ENCODE data around the gene UBAC2.

The UBAC2 gene

DNA sequence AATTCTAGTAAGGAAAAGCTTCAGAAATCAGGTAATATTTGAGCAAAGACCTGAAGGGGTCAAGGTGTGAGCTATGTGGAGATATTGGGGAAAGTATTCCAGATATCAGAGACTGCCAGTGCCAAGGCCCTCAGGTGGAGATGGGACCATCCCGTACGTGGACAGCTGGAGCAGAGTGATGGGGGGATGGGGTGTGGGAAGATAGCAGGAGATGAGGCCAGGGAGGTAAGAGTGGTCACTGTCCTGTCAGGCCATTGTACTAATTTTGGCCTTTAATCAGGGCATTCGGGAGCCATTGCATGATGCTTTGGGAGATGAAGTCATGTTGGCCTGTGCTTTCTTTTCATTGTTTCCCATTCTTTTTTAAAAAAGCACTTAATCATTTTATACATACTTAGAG, 70.6 kb downstream of the UBAC2 start:
- no peak for DNase-seq (ENCODE audit: low spot score)

DNA sequence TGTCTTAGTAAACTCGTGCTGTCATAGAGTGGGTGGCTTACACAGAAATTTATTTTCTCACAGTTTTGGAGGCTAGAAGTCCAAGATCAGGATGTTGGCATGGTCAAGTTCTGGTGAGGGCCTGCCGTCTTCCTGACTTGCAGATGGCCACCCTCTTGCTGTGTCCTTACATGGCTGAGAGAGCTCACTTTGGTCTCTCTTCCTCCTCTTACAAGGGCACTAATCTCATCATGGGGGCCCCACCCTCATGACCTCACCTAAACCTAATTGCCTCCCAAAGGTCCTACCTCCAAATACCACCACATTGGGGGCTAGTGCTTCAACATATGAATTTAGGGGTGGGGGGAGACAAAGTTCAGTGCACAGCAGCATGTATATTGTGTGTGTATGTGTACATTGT, 71.8 kb downstream of the UBAC2 start:
- DNase-seq (ENCODE audit: low spot score) = no peak

DNA sequence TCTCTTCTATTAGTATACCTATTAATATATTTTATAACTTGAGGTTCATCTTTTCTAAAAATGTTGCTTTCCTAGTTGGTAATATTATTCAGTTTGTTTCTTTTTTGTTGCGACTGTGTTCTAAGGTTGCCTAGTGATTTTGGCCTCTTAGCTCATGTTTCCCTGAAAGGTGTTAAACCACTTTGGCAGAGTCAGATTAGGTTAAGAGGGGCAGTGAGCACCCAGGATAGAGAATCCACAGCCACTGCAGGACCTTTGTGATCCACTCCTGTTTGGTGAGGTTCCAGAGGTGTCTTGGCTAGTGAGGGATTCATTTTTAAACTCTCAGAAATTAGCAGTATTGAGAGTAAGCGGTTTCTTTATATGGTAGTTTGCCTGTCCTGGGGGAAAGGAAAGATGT, 72.5 kb downstream of the UBAC2 start:
- DNase-seq (ENCODE audit: low spot score) = no peak

DNA sequence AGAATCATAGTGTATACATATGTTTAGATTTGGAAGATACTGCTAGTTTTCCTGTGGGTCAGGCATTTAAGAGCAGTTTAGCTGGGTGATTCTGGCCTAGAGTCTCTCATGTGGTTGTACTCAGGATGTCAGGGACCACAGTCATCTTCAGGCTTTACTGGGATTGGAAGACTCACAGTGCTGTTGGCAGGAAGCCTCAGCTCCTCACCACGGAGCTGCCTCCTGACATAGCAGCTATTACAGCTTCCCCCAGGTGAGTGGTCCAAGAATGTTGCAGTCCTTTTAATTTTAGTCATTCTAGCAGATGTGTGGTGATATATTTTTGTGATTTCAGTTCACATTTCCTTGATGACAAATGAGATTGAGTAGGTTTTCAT, 74.4 kb downstream of the UBAC2 start:
- DNase-seq (ENCODE audit: low spot score) = peak; percentile 55

DNA sequence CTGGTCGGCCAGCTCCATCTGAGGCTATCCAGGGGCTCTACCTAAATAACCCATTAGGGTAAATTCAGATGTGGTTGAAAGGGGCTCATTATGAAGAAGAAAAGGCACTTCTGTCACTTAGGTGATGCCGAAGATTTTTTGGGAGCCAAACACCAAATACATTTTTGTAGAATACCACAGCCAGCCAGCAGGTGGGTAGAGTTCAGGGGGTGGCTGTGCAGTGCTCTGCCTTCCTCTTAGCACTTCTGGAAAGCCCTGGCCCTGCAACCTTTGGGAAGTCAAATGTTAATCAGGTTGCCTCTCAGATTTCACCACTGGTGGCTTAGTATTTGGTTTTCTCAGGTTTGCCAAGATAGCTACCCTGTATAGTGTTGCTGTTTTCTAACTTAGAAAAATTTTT, 76.1 kb downstream of the UBAC2 start:
- no peak for DNase-seq (ENCODE audit: low spot score)

DNA sequence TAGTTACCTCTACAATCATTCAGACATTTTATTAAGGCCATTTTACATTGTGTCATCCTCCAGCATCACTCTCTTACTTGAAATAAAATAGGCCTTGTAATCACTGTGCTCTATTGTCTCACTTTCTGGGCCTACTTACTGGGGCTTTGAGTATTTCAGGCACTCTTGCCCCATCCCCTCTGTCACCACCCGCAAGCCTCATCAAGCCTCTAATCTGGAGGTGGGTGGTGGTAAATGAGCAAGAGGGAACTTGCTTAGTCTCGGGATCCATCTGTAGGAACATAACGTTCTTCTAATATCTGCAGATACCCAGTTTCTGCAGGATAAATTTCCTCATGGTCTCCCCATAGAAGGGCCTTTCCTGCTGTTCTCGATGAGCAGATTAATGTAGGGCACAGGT, 77.0 kb downstream of the UBAC2 start:
- no peak for DNase-seq (ENCODE audit: low spot score)

DNA sequence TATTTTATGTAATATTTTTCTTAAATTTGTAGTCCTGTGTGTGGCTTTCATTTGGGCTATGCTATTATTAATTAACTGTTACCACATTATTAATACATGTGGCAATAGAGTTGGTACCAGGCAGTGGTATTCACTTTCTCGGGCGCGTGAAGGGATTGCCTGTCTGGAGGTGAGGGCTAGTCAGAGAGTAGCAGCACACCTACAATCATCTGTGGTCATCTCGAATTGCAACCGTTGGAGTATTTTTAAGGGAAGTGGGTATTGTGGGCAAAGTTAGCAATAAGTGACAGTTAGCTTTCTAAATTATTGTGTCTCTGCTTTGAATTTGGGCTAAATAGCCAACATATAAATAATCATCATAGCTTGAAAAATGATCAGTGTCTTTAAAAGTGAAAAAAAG, 77.5 kb downstream of the UBAC2 start:
- DNase-seq (ENCODE audit: low spot score) = no peak

DNA sequence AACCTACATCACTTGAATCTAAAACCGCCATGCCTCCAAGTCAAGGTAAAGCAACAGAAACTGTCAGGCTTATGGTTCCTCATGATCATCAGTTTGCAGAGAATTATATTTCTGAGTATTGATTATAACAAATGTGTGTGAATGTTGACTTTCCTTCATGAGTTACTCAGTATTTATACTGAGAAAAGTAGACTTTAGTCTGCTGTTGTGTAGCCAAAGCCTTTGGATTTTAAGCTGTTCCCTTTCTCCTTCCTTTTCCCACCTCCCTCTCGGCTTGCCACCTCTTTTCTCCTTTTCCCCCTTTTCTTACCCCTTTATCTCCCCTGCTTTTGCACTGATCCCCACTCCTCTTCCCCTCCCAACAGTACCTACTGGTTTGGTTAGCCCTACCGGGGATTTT, 78.2 kb downstream of the UBAC2 start:
- no peak for DNase-seq (ENCODE audit: low spot score)

DNA sequence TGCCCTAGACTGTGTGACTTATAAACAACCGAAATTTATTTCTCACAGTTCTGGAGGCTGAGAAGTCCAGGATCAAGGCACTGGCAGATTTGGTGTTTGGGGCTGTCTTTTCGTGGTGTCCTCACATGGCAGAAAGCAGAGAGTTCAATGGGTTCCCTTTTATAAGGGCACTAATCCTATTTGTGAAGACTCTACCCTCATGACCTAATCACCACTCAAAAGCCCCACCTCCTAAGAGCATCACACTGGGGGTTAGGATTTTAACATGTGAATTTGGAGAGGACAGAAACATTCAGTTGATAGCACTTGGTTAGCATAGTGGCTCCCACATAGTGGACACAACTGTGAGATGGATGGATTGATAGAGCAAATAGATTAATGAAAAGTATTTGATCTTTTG, 79.0 kb downstream of the UBAC2 start:
- DNase-seq (ENCODE audit: low spot score) = no peak

DNA sequence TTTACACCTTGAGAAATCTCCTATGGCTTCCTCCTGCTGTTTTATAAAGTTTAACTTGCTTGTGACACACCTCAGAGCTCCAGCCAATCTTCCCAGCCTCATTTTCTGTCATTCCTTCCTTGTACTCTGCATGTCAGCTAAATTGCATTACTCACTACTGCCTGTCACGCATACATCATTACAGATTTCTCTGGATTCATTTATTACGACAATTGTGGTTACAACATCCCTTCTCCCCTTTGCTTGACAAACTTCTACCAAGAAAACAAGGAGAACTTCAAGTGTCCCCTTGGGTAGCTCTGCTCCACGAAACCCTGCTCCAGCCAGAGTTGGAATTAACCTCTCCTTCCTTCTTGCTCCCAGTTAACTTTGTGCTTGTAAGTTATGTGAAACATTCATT, 79.5 kb downstream of the UBAC2 start:
- DNase-seq (ENCODE audit: low spot score) = peak; percentile 52

DNA sequence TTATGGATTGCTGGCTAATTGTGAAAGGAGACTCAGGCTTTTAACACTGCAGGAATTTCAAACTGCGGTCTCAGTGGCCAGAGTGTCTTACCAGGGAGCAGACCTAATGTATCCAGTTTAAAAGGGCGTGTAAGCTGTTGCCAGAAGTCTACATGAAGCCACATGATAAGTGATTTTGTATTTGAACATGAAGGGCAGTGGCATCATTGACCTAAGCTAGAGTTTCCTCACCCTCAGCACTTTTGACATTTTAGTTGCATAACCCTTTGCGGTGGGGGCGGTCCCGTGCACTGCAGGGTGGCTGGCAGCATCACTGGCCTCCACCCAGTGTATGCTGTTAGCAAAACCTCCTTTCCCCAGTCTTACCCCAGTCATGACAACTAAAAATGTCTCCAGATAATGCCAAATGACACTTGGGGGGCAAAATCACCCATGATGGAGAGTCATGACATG, 81.2 kb downstream of the UBAC2 start:
- peak; percentile 79 for DNase-seq (ENCODE audit: low spot score)

DNA sequence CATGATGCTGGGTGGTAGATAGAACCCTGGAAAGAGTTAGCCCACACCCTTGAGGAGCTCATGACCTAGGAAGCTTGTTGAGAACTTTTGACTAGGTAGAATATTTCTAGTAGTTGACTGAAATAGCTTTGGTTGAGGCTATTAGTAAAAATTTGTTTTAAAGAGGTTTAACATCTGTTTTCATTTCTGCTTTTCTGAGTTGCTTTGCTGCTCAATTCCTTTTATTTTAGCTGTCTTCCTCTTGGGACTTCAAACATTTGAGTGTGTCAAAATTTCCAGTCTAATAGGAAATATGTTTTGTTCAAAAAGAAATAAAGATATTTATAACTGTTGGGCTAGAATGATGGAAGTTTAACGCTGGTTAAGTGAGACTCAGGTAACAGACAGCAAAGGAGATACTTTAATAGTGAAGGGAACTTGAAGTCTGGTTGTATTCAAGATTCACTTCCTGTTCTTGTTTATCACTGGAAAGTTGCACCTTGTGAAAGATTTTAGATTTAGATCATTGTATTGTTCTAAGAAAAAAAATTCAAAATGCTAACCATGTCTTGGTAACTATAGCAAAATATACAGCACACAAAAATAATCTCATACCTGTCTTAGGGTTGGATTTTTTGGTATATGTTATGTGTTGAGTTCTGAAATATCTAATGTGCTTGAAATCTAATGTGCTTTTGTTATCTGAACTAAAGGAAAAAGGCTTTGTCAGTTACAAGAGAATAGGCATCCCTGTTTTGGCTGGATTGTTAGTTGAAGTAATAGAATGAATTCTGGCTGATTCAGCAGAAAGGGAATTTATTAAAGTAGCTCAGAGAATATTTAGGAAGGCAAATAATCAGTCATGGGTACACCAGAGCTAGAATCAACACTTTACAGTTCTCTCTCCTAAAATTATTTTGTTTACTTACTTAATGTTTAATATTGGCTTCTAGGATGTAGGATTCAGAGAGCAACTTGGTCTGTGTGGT, 81.9 kb downstream of the UBAC2 start:
- peak; percentile 16 for DNase-seq (ENCODE audit: low spot score)

DNA sequence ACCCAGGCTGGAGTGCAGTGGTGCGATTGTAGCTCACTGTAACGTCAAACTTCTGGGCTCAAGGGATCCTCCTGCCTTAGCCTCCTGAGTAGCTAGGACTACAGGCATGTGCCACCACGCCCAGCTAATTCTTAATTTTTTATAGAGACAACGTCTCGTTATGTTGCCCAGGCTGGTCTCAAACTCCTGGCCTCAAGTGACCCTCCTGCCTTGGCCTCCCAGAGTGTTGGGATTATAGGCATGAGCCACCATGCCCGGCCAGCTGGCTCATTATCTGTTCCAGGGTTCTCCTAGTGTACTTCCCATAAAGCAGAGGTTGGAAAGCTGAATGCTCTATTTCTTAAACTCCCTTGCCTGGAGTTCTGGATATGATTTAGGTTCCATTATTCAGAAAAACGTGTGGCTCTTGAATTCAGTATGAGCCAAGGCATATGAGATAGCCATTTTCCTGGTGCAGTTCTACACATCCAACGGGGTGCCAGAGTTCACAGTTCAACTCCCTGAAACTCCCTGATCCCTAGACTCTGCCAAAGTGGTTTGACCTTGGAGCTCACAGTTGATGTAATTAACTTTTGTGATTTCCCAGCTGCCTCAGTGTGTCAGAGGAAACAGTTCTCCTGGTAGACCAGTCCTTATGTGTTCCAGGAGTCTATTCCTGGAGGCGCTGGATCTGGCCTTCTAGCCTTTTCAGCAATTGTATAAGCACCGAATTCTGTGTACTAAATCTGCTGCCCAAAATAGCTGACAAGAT, 85.0 kb downstream of the UBAC2 start:
- DNase-seq (ENCODE audit: low spot score) = no peak

DNA sequence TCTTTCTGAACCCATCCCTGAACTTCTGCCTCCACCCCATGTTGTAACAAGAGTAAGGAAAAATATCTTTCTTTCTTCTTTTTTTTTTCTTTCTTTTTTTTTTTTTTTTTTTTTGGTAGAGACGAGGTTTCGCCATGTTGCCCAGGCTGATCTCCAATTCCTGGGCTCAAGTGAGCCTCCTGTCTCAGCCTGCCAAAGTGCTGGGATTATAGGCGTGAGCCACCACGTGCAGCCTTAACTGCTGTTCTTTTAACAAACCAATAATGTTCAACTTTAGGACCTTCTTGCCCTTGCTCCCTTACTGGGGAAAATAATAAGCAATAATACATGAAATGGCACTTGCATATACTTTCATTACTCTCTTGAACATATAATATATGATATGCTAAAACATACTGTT, 86.9 kb downstream of the UBAC2 start:
- DNase-seq (ENCODE audit: low spot score) = no peak

DNA sequence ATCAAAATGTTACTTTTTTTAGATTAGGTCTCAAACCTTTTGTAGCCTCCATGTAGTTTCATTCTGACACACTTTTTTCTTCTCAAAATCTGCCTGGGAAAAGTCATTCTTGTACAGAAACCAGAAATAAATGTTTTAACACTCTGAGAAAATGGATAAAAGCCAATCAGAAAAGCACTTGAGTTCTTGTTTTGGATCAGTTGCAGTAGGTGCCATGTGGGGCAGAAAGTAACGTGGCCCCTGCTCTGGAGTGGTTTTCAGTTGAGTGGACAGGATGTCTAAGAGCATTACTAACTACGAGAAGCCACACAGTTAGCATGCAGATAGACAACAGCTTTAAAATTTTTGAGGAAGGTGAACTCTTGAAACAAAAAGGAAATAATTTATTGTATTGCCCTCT, 87.4 kb downstream of the UBAC2 start:
- no peak for DNase-seq (ENCODE audit: low spot score)

DNA sequence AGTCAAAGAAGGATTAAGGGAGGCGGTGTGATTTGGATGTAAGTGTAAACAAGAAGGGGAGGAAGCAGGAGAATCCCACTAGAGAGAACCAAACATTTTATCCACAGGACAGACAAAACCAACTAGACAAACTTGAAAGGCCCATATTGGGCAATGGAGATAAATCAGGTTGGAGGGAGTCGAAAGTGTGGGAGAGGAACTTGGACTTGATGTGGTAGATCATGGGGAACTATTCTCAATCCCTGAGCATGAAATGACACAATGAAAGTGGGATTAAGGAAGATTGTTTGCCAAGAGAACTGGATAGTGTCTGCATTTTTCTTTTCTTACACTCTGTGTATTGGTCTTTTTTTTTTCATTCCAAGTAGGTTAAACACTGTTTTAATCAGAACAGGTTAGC, 88.6 kb downstream of the UBAC2 start:
- no peak for DNase-seq (ENCODE audit: low spot score)

DNA sequence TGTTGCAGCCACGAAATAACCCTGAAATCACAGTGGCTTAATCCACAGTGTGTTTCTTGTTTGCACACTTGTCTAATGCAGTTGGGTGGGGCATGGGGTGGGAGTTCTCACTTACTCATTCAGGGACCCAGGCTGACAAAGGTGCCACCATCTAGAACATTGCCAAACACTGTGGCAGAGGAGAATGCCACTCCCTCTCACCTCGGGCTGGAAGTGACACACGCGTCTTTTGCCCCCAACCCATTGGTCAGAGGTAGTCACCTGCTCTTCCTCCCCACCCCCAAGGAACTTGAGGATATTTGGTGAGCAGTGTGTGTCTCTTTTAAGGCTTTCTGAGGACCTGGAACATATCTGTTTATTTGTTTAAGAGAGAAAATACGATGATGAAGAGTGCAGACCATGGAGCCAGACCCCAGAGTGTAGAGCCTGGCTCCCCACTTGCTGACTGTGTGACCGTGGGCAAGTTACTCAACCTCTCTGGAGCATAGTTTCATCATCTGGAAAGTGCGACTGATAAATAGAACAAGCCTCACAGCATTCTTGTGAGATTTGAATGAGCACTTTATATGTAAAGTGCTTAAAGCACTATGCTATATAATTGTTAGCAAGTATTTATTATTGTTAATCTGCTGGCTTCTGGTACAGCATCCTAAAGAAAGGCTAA, 89.2 kb downstream of the UBAC2 start:
- no peak for DNase-seq (ENCODE audit: low spot score)

DNA sequence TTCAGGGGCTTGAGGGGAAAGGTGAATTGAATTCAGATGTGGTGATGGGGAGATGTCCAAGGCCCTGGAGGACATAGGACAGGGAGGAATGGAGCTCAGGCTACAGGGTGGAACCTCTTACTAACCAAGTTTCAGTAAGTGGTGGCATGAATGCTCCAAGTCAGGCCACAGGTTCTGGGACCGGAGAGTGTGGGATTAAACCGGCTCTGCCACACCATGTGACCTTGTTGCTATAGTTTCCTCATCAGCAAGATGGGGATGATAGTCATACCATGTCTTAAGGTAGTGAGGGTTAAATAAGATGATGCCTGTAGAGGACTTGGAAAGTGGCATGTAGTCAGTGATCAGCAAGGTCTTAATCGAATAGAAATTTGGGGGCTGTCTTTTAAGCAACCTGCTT, 90.2 kb downstream of the UBAC2 start:
- no peak for DNase-seq (ENCODE audit: low spot score)

DNA sequence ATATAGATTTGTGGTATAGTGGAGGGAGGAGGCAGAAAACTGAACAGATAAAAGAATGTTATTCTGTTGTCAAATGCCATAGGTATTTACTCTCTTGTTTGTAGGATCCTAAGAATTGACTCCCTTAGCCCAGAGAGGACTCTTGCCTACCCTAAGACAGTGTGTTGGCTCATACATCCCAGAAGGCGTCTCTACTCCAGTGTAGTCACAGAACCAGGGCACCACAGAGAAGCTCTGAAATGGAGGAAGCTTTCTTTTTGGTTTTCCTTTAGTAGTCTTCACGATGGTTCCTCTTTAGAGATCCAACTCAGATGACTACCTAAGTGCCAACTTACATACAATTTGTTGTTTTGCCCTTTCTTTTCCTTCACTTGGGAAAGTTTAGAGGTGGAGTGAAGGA, 92.5 kb downstream of the UBAC2 start:
- no peak for DNase-seq (ENCODE audit: low spot score)

DNA sequence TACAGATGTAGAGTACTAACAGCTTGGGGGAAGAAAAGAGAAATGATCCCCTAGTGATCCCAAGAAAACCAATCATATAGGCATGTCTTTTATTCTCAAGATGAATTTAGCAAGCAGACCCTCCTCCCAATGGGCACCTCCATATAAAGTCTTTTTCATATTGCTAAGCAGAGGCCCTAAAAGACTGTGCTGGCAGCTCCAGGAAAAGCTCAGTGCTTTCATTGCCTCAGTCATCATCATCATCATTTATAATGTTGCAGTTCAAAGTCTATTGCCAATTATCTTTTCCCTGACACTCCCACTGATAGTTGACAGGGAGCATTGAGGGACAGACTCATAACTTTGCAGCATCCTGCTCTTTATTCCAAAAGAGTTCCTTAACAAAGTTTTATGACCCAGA, 93.5 kb downstream of the UBAC2 start:
- no peak for DNase-seq (ENCODE audit: low spot score)

DNA sequence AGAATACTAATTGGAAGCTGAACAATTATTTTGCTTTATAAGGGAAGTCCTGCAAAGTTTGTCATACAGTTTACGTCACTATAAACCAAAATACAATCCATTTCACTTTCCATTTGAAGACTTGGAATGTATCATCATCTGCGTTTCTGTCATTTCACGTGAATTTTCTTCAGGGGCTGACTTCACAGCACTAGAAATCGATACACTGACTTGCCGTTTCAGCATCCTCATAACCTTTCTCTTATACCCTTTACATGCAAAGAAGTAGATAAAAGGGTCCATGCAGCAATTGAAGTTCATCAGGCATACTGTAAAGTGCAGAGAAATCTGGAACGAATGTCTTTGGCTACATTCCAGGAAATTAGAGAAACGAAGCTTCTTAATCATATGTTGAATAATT, 94.3 kb downstream of the UBAC2 start:
- no peak for DNase-seq (ENCODE audit: low spot score)

DNA sequence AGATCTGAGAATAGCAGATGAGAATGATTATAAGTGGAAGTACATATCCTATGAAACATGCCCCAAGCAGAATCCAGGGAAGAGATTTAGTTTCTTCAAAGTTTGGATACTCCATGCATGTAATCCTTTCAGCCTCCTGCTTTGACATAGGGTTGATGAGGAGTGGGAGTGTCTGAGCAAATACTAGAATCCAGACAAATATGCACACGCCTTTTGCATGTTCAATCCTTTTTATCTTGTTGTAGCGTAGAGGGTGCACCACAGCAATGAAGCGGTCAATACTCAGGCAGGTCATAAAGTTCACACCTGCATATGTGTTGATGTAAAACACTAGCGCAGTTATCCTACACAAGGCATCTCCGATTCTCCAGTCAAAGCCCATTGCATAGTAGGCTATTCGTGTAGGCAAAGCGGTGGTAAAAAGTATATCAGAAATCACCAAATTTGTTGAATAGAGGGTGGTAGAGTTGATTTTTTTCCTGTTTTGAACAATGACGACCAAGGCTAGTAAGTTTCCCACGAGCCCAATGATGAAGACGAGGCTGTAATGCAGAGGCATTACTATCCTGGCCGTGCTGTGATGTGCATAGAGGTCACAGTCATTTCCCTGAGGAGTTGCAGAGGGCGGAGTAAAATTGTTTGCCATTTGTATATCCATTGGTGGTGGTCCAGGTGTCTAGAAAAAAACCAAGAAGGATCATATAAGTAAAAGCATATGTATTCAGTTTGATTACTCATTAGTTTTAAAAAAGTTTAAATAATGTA, 95.0 kb downstream of the UBAC2 start:
- DNase-seq (ENCODE audit: low spot score) = no peak

Data from AG20443 (cell line).